A549 (cell line): ENCODE measurements around the gene CAMTA1. TPM values are rescaled to one million over a fixed set of nuclear protein-coding genes. Genes with fewer than 3 reads are reported as not detected.

Source experiments
- ATAC-seq, 2 experiments: fragments of 200-7000 bp in 1 of 2; fragments of >200 bp in 1 of 2; cut with Nextera tagmentation in 1 of 2; cut with Tn5 transposase in 1 of 2; 3 replicates each; pipeline versions ENCODE4 v1.8.0 to v1.9.1; 2018 to 2020; ENCODE audit warnings: mild to moderate bottlenecking in 1 of 2, moderate library complexity in 1 of 2
- CTCF ChIA-PET: fragments of 300-600 bp; sonication (Branson Sonifier 250); formaldehyde crosslinking; extraction: SDS; loops from one replicate; lab custom pipeline; 2021; ENCODE audit warnings: antibody characterized with exemption, inconsistent platforms; lab: Yijun Ruan, JAX
- POLR2A ChIA-PET: fragments of 350-600 bp; formaldehyde crosslinking; extraction: SDS; loops from one replicate; lab custom pipeline; 2021; ENCODE audit warnings: antibody characterized with exemption, inconsistent platforms; lab: Yijun Ruan, JAX
- DNase-seq, 2 experiments: peaks; one replicate each; pipeline versions ENCODE4 v3.0.0 to v3.0.0-alpha.2; 2011 to 2016; ENCODE audit warnings: low read depth in 1 of 2, low spot score in 1 of 2
- FAIRE-seq: peaks from 2 replicates; lab custom pipeline; 2011; peaks lifted over from hg19 to GRCh38; lab: Jason Lieb, UNC
- H3K27ac ChIP-seq, 2 experiments: fragments of >200 bp; sonication (Bioruptor Twin); formaldehyde crosslinking; 3 replicates each; pipeline ENCODE4 v1.5.1; 2016 to 2017
- H3K4me1 ChIP-seq: fragments of >200 bp; sonication (Bioruptor Twin); formaldehyde crosslinking; 3 replicates; pipeline ENCODE4 v1.6.1; 2016
- H3K4me2 ChIP-seq: fragments of >200 bp; sonication (Bioruptor Twin); formaldehyde crosslinking; 3 replicates; pipeline ENCODE4 v1.6.1; 2016
- H3K4me3 ChIP-seq: fragments of >200 bp; sonication (Bioruptor Twin); formaldehyde crosslinking; 3 replicates; pipeline ENCODE4 v1.5.1; 2016
- H3K9me3 ChIP-seq: fragments of >200 bp; sonication (Bioruptor Twin); formaldehyde crosslinking; 3 replicates; pipeline ENCODE4 v1.6.1; 2016
- BHLHE40 ChIP-seq: IDR thresholded peaks from 2 replicates; pipeline ENCODE4 v1.6.1; 2012; ENCODE audit warnings: low read depth, low read length, inconsistent platforms
- CBX2 ChIP-seq: fragments of 200-600 bp; sonication (generic); IDR thresholded peaks from 2 replicates; pipeline ENCODE4 v1.6.1; 2016; ENCODE audit warnings: low read depth, mild to moderate bottlenecking, borderline replicate concordance
- CHD2 ChIP-seq: fragments of 150-350 bp; IDR thresholded peaks from 2 replicates; pipeline ENCODE4 v1.6.1; 2014; ENCODE audit warnings: low read length; ENCODE audit not compliant: partially characterized antibody
- CHD4 ChIP-seq: fragments of 200-600 bp; sonication (generic); IDR thresholded peaks from 2 replicates; pipeline ENCODE4 v1.6.1; 2016; ENCODE audit warnings: antibody characterized with exemption, mild to moderate bottlenecking, borderline replicate concordance
- CTCF ChIP-seq: fragments of >200 bp; sonication (Bioruptor Twin); formaldehyde crosslinking; IDR thresholded peaks from 3 replicates; pipeline ENCODE4 v1.5.1; 2016
- EHF ChIP-seq: fragments of 250-450 bp; sonication (Bioruptor Pico); IDR thresholded peaks from 2 replicates; pipeline ENCODE4 v1.5.0; 2020; ENCODE audit warnings: mild to moderate bottlenecking
- EHMT2 ChIP-seq: fragments of 200-600 bp; sonication (generic); IDR thresholded peaks from 2 replicates; pipeline ENCODE4 v1.6.1; 2016; ENCODE audit warnings: antibody characterized with exemption, low read depth, mild to moderate bottlenecking, moderate library complexity
- EP300 ChIP-seq, 2 experiments: fragments of >200 bp; sonication (Bioruptor Twin); formaldehyde crosslinking; IDR thresholded peaks; 2 replicates in 1 of 2; 3 replicates in 1 of 2; pipeline ENCODE4 v1.6.1; 2016 to 2017
- FOSB ChIP-seq: fragments of 250-450 bp; sonication (Bioruptor Pico); IDR thresholded peaks from 2 replicates; pipeline ENCODE4 v1.5.0; 2020; ENCODE audit warnings: mild to moderate bottlenecking, moderate library complexity
- FOXS1 ChIP-seq: fragments of 250-450 bp; sonication (Bioruptor Pico); IDR thresholded peaks from 2 replicates; pipeline ENCODE4 v1.5.0; 2020; ENCODE audit warnings: mild to moderate bottlenecking, moderate library complexity
- HDAC2 ChIP-seq: fragments of 200-600 bp; sonication (generic); IDR thresholded peaks from 2 replicates; pipeline ENCODE4 v1.6.1; 2016
- HOXB13 ChIP-seq: fragments of 250-450 bp; sonication (Bioruptor Pico); IDR thresholded peaks from 2 replicates; pipeline ENCODE4 v1.5.0; 2020; ENCODE audit warnings: low read depth, mild to moderate bottlenecking, moderate library complexity
- KDM1A ChIP-seq: fragments of 200-600 bp; sonication (generic); IDR thresholded peaks from 2 replicates; pipeline ENCODE4 v1.6.1; 2016; ENCODE audit warnings: low read depth, mild to moderate bottlenecking
- MAFK ChIP-seq: fragments of 450-650 bp; IDR thresholded peaks from 2 replicates; pipeline ENCODE4 v1.6.1; 2014; ENCODE audit not compliant: partially characterized antibody
- MYC ChIP-seq: IDR thresholded peaks from 2 replicates; pipeline ENCODE4 v1.6.1; 2012; ENCODE audit warnings: mild to moderate bottlenecking, inconsistent platforms, low read length, improper control_type of control experiment, borderline replicate concordance
- NPAS2 ChIP-seq: fragments of 250-450 bp; sonication (Bioruptor Pico); IDR thresholded peaks from 2 replicates; pipeline ENCODE4 v1.8.0; 2022; ENCODE audit warnings: mild to moderate bottlenecking, moderate library complexity, borderline replicate concordance
- SREBF2 ChIP-seq: fragments of 450-650 bp; IDR thresholded peaks from 2 replicates; pipeline ENCODE4 v1.6.1; 2014; ENCODE audit warnings: mild to moderate bottlenecking, moderate library complexity
- TFCP2L1 ChIP-seq: fragments of 250-450 bp; sonication (Bioruptor Pico); IDR thresholded peaks from 2 replicates; pipeline ENCODE4 v1.5.0; 2021; ENCODE audit warnings: mild to moderate bottlenecking
- WGBS: methylation state at CpG from one replicate; pipeline ENCODE4 v1.1.6; 2017; ENCODE audit errors: missing lambda C conversion rate; 5-methylcytosine and 5-hydroxymethylcytosine counted together
- polyA plus RNA-seq, 4 experiments: library from polyadenylated mRNA; depleted of rRNA in 3 of 4; stranded (reverse); fragments of >200 nt; fragmentation: RNase III in 1 of 4; extraction: RNeasy Plus Mini Kit Qiagen cat#74134 plus additional on column Dnase treatment in 1 of 4; gene quantifications; 2 replicates in 3 of 4; 3 replicates in 1 of 4; pipeline ENCODE4 v1.2.3, GENCODE V29; 2011 to 2017
- TF ChIP-seq, protein P1 (sequence below): fragments of 250-450 bp; sonication (Bioruptor Pico); IDR thresholded peaks from 2 replicates; pipeline ENCODE4 v1.5.0; 2021; ENCODE audit warnings: mild to moderate bottlenecking, moderate library complexity, borderline replicate concordance
- TF ChIP-seq, protein P2 (sequence below): fragments of 250-450 bp; sonication (Bioruptor Pico); IDR thresholded peaks from 2 replicates; pipeline ENCODE4 v1.5.0; 2020; ENCODE audit warnings: low read depth, mild to moderate bottlenecking, moderate library complexity

The CAMTA1 gene
- polyA plus RNA-seq, 2 of the 4 experiments (the other 2 are of a cell fraction): 58.8 to 75.0 TPM

DNA sequence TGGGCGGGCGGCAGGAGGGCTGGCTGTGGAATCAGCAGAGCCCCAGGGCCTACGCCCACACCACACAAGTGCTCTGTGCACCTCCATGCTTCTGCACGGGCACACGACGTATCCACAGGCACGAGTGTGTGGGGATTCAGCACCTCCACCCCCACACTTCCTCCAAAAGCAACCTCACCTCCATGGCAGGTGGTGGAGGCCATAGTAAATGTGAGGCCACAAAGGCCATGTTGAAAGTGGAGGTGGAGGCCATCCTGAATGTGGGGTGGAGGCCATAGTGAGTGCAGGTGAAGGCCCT lies 860.4 kb downstream of the CAMTA1 start:
- DNase-seq (no peak), FAIRE-seq (no peak), ATAC-seq (no peak)
- 95% methylated on average over 7 of the region's 7 CpGs for whole genome bisulfite sequencing
- POLR2A ChIA-PET: no interaction called here
- H3K4me2 ChIP-seq: no peak overlapping the region
- H3K9me3 ChIP-seq: no peaks in the 10 kb centered on the region
- peak overlapping the region; percentile 55 to 92; a peak in 4 of 6 replicates for H3K27ac ChIP-seq
- CTCF ChIA-PET: interaction anchor here (1.0 to 6.0 kb wide), 2 partner anchors 575 to 603 kb away, joined by 3 to 46 read pairs; no protein-coding TSS in a partner anchor
- TF ChIP-seq HDAC2 (no peak), TFCP2L1 (CRISPR knock-in tag) (no peak), MYC (no peak), EHMT2 (no peak), CTCF (no peak), EP300 (IDR thresholded peaks at IDR 0.05) (no peak), EHF (CRISPR knock-in tag) (no peak), SREBF2 (no peak), MAFK (no peak), CHD4 (no peak), HOXB13 (no peak), BHLHE40 (no peak), KDM1A (no peak), CHD2 (no peak), FOXS1 (CRISPR knock-in tag) (no peak), FOSB (CRISPR knock-in tag) (no peak), NPAS2 (CRISPR knock-in tag) (no peak)
- TF ChIP-seq, protein P1, sequence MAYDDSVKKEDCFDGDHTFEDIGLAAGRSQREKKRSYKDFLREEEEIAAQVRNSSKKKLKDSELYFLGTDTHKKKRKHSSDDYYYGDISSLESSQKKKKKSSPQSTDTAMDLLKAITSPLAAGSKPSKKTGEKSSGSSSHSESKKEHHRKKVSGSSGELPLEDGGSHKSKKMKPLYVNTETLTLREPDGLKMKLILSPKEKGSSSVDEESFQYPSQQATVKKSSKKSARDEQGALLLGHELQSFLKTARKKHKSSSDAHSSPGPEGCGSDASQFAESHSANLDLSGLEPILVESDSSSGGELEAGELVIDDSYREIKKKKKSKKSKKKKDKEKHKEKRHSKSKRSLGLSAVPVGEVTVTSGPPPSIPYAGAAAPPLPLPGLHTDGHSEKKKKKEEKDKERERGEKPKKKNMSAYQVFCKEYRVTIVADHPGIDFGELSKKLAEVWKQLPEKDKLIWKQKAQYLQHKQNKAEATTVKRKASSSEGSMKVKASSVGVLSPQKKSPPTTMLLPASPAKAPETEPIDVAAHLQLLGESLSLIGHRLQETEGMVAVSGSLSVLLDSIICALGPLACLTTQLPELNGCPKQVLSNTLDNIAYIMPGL (CRISPR knock-in tag): no peak
- TF ChIP-seq, protein P2, sequence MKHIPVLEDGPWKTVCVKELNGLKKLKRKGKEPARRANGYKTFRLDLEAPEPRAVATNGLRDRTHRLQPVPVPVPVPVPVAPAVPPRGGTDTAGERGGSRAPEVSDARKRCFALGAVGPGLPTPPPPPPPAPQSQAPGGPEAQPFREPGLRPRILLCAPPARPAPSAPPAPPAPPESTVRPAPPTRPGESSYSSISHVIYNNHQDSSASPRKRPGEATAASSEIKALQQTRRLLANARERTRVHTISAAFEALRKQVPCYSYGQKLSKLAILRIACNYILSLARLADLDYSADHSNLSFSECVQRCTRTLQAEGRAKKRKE (CRISPR knock-in tag): no peak
- H3K4me1 ChIP-seq: peaks cover 9% of the 10 kb centered on the region; the same call in 2 of the 3 replicates
- no peak overlapping the region for H3K4me3 ChIP-seq

GRCh38 chr1:7646164-7646563 lies 860.9 kb downstream of the CAMTA1 start:
- Histone ChIP-seq H3K4me3 (no peak overlapping the region), H3K4me1 (peaks cover 9% of the 10 kb centered on the region; the same call in 2 of the 3 replicates), H3K27ac (peak overlapping the region; percentile 55 to 92; a peak in 5 of 6 replicates), H3K9me3 (no peaks in the 10 kb centered on the region), H3K4me2 (no peak overlapping the region)
- WGBS: 97% methylated on average over 3 of the region's 3 CpGs
- FAIRE-seq (no peak), ATAC-seq (no peak), DNase-seq (no peak)
- ChIA-PET POLR2A (no interaction called here), CTCF (no interaction called here)
- TF ChIP-seq CBX2 (no peak), CHD4 (no peak), HOXB13 (no peak)
